CD4-positive, alpha-beta T cell treated with Interleukin-15 for 1 hour (primary cell): ENCODE data around the gene MKRN2OS.

Experiments
- DNase-seq: peaks from one replicate; pipeline ENCODE4 v3.0.0-alpha.2; 2020

Gene MKRN2OS

GRCh38 chr3:12545473-12545791 is at the start of gene MKRN2OS:
Gene MKRN2OS, minus strand, starts transcription at chr3:12545499. Its CDS starts 35 bp downstream, at chr3:12545464.
- DNase-seq: no peak

DNA sequence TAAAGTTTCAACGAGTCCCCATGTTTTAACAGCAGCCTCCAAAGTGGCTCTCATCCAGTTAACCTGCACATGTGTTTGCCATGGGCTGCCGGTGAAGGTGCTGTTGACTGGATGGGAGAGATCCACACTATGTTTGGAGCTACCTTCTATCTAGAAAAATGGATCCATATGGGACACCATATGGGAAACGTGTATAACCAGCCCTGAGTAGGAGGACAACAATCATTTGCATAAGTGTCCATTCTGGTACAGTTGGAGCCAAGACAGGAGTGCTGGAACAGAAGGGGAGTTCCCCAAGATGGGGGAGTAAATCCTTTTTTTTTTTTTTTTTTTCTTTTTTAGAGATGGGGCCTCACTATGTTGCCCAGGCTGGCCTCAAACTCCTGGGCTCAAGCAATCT is 48.2 kb upstream of the MKRN2OS start:
- no peak for DNase-seq

DNA sequence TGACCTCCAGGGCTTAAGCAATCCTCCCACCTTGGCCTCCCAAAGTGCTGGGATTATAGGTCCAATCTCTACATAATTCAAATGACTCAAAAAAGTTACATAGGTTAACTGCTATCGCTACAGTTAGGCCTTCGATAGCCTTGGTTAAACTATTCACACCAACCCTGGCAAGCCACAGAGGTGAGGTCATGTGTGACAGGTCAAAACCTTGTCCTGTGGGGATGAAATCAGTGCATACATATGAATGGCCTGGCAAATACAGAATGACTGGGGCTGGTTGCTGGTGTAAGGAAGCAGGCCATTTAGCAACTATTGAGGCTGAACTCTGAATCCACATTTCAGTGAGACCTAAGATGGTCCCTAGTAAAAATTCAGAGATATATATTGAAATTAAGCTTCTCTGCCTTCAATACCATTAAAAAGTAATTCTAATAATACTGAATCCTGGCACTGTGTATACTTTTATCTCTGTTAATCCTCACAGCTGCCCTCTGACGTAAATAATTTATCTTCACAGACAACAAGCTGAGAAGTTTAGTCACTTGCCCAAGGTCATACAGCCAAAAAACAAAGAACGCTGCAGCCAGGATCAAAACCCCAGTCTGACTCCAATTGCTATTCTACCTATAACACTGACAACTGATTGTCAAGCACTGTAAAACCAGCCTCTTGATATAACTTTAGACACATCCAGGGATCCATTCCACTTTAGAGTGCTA is 46.9 kb upstream of the MKRN2OS start:
- no peak for DNase-seq

GRCh38 chr3:12591456-12591855 is 46.2 kb upstream of the MKRN2OS start:
- no peak for DNase-seq

- no peak for DNase-seq
These were observed 44.8 kb upstream of the MKRN2OS start for GRCh38 chr3:12590096-12590495.

DNA sequence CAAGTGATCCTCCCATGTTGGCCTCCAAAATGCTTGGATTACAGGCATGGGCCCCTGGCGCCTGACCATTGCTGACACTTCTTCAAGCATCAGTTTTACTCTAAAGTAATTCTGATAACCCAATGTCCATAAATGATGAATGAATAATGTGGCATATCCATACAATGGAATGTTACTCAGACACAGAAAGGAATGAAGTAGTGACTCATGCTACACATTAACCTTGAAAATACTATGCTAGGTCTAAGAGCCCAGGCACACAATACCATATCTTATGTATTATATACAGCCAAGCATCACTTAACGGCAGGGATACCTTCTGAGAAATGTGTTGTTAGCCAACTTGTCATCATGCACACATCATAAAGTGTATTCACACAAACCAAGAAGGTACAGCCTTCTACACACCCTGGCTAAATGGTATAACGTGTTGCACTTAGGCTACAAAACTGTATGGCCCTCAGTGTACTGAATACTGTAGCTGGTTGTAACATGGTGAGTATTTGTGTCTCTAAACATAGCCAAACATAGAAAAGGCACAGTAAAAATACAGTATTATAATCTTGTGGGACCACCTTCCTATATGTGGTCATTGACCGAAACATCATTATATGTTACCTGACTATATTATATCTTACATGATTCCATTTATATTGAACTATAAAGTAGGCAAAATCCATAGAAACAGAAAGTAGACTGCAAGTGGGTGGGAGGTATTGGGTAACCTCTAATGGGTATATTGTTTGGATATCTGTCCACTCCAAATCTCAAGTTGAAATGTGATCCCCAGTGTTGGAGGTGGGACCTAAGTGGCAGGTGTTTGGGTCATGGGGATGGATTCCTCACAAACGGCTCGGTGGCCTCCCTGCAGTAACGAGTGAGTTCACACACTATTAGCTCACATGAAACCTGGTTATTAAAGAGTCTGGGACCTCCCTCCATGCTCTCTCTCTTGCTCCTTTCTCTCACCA is 43.0 kb upstream of the MKRN2OS start:
- no peak for DNase-seq

DNA sequence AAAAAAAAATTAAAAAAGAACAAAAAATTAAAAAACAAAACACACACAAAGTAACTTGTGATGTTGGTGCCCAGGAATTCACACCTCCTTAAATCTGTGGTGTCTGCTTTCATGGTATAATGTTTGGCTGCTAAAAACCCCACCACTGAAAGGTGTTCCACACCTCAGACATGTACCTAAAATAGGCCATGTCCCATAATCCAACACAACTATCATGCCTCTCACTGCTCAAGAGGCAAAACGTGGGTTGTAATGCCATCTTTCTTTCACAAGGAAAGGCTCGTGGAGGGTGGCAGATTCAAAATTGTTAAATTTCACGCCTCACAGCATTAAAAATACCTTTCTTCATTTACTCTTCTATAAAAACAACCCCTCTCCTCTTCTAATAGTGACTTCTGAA is 41.1 kb upstream of the MKRN2OS start:
- no peak for DNase-seq

DNA sequence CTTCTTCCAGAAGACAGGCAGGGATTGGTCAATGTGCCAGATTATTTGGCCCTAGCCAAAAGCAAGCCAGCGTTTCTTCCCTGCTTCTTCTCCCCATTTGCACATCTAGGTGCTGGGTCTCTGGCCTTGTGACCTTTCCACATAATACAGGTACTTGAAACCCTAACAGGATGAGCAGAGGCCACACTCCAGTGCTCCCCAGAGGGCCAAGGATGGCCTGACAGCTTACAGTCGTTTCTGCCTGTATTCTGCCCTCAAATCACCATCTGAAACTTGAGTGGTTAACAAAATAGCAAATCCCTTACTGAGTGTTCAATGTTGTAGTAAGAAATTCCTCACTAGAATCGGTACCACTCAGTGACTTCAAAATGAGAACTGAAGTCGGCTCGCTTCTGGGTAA is 40.7 kb upstream of the MKRN2OS start:
- DNase-seq: no peak

GRCh38 chr3:12585181-12585580 is 39.9 kb upstream of the MKRN2OS start:
- no peak for DNase-seq

DNA sequence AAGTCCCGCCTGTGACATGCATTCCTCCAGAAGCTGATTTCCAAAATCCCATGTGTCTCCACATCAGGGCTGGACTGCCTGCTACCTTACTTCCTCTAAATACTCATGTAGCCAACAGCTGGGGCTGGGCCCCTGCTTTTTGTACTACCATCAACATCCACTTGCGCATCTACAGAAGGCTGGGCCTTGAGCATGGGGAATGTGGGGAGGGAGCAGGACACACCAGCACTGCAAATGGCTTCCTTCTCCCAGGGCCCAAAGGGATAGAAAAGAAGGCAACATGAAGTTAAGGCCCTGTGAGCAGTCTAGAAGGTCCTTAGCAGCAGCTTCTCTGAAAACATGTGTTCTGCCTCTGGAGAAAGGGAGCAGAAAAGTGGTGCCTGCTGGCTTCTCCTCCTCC is 38.8 kb upstream of the MKRN2OS start:
- no peak for DNase-seq

- no peak for DNase-seq
These were observed 38.0 kb upstream of the MKRN2OS start for GRCh38 chr3:12583280-12583679.

DNA sequence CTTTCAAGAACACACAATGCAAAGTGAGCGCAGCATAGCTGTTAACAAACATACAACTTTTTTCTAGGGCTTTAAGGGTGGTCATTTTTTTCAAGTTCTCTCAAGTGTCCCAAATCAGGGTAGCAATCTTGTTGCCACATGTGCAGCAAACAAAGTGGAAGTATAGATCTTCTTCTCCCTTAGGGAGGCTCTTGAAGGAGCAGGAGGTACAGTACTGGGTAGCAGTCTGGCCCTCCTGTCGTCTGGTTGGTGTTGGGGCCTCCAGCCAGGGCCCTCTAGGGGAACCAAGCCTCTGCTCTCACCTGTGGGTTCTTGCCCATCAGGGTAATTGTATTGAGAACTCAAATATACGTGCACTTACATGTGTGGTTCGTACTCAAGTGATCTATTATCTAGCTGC is 37.4 kb upstream of the MKRN2OS start:
- no peak for DNase-seq

DNA sequence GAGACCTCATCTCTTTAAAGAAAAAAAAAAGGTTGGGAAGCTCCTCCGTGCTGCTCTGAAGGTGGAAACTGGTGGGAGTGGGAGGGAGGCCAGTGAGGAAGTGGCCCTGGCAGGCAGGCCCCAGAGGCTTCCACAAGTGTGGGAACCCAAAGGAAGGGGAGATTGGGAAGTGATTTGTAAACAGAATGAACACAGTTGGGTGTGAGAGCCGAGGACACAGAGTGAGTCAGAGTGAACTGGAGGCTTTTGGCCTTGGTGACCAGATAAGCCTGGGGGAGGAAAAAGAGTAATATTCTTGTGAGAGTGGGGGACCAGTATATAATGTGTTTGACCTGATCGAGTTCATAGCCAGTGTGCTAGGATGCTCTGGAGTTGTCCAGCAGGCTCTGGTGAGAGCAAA is 34.6 kb upstream of the MKRN2OS start:
- no peak for DNase-seq

- no peak for DNase-seq
These were observed 34.2 kb upstream of the MKRN2OS start for GRCh38 chr3:12579456-12579855.

- DNase-seq: no peak
These were observed 33.4 kb upstream of the MKRN2OS start for GRCh38 chr3:12578742-12579141.

DNA sequence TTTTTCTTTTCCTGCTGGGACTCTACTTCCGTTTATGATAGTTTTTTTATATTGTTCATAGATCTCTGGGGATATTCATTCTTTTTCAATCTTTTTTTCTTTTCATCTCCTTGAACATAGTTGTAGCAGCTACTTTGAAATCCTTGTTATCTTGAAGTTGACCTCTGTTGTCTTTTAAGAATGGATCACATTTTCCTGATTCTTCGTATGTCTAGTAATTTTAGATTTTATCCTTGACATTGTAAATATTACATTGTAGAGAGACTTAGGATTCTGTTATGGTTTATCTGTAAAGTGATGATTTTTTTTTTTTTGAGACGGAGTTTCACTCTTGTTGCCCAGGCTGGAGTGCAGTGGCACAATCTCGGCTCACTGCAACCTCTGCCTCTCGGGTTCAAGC is 32.1 kb upstream of the MKRN2OS start:
- DNase-seq: no peak

DNA sequence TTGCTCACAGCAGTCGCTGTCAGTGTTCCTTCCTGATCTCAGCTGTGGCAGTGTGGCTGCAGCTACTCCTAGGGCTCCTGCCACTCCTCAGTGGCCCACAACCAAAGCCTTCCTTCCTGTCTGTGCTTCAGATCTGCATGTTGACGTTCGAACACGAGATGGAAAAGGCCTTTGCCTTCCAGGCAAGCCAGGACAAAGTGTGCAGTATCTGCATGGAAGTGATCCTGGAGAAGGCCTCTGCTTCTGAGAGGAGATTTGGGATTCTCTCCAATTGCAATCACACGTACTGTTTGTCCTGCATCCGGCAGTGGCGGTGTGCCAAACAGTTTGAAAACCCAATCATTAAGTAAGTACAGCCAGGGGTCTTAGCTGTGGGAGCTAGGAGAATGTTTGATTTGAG is 29.4 kb upstream of the MKRN2OS start:
- no peak for DNase-seq

GRCh38 chr3:12574131-12574530 is 28.8 kb upstream of the MKRN2OS start:
- DNase-seq: no peak

- DNase-seq: no peak
These were observed 26.7 kb upstream of the MKRN2OS start for GRCh38 chr3:12571986-12572385.

GRCh38 chr3:12569836-12570235 is 24.5 kb upstream of the MKRN2OS start:
- no peak for DNase-seq

DNA sequence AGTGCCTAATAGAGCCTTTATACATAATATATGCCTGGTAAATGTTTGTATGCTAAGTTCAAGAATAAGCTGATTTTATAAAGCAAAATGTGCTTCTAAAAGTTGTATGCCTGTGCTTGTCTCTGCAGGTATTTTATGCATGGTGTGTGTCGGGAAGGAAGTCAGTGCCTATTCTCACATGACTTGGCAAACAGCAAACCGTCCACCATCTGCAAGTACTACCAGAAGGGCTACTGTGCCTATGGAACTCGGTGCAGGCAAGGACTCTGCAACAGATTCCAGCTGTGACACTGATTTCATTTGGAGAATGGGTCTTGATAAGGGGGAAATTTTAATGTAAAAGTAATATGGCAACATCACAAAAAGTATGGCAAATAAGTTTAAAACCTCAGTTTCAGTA is 23.4 kb upstream of the MKRN2OS start:
- no peak for DNase-seq

DNA sequence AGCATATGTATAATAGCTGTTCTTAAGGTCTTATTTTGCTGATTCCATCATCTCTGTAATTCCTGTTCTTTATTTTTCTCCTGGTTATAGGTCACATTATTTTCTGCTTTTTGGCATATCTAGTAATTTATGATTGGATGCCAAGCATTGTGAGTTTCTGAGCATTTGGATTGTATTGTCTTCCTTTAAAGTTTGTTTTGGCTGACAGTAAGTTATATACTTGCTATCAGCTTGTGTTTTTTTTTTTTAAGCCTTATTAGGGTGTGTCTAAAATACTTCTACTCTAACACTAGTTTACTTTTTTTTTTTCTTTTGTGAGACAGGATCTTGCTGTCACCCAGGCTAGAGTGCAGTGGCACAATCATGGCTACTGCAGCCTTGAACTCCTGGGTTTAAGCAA is 21.7 kb upstream of the MKRN2OS start:
- no peak for DNase-seq

DNA sequence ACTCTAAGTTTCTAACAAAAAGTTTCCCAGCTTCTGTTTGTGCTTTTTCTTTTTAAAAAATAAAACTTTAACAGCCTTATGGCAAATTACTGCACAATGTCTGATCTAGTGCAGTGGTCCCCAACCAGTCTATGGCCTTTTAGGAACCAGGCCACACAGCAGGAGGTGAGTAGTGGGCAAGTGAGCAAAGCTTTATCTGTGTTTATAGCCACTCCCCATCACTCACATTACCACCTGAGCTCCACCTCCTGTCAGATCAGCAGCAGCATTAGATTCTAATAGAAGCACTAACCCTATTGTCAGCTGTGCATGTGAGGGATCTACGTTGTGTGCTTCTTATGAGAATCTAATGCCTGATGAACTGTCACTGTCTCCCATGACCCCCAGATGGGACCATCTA is 17.2 kb upstream of the MKRN2OS start:
- DNase-seq: no peak

DNA sequence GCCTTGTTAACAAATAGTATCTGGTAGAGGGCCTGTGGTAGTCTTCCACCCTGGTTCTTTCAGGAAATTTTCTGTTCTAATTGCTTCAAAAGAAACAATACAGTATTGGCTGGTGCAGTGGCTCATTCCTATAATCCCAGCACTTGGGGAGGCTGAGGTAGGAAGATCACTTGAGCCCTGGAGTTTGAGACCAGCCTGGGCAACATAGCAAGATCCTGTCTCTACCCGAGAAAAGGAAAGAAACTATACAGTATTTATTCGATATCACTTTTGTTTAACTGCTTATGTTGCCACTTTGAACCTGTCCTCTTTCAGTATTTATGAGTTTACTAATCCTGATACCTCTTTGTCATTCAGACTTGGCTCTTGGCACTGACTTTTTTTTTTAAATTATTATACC is 16.1 kb upstream of the MKRN2OS start:
- no peak for DNase-seq
